Neuronal stem cell (in vitro differentiated cells): ENCODE data around the gene GGPS1. TPM values are rescaled to one million over a fixed set of nuclear protein-coding genes. Genes with fewer than 3 reads are reported as not detected.

Source experiments
- DNase-seq: peaks from one replicate; pipeline ENCODE4 v3.0.0-alpha.2; 2013; ENCODE audit warnings: low spot score
- H2AFZ ChIP-seq: one replicate; pipeline ENCODE4 v1.6.1; 2013; ENCODE audit warnings: mild to moderate bottlenecking, low read length, inconsistent platforms
- H2AK5ac ChIP-seq: 2 replicates; pipeline ENCODE4 v1.6.1; 2013; ENCODE audit warnings: low read depth, mild to moderate bottlenecking, inconsistent platforms, low read length, moderate library complexity, mixed read lengths
- H2BK120ac ChIP-seq: 2 replicates; pipeline ENCODE4 v1.6.1; 2013; ENCODE audit warnings: low read depth, mild to moderate bottlenecking, inconsistent platforms, low read length, moderate library complexity, mixed read lengths
- H2BK12ac ChIP-seq: one replicate; pipeline ENCODE4 v1.6.1; 2013; ENCODE audit warnings: low read length, inconsistent platforms
- H2BK15ac ChIP-seq: 2 replicates; pipeline ENCODE4 v1.6.1; 2013; ENCODE audit warnings: mild to moderate bottlenecking, low read length, inconsistent platforms, mixed read lengths
- H2BK5ac ChIP-seq: one replicate; pipeline ENCODE4 v1.6.1; 2013; ENCODE audit warnings: inconsistent platforms, mild to moderate bottlenecking, low read length, moderate library complexity
- H3K14ac ChIP-seq: one replicate; pipeline ENCODE4 v1.6.1; 2013; ENCODE audit warnings: low read length, inconsistent platforms
- H3K18ac ChIP-seq: 2 replicates; pipeline ENCODE4 v1.6.1; 2013; ENCODE audit warnings: low read length, inconsistent platforms
- H3K23ac ChIP-seq: 2 replicates; pipeline ENCODE4 v1.6.1; 2013; ENCODE audit warnings: low read depth, mild to moderate bottlenecking, mixed read lengths, low read length, inconsistent platforms; ENCODE audit not compliant: poor library complexity
- H3K27ac ChIP-seq: replicated peaks from 3 replicates; pipeline ENCODE4 v1.5.1; 2013; ENCODE audit warnings: low read length, inconsistent platforms
- H3K27me3 ChIP-seq, 3 experiments: 2 replicates each; pipeline ENCODE4 v1.6.1; 2013; ENCODE audit warnings: low read length in 3 of 3, mild to moderate bottlenecking in 2 of 3, inconsistent platforms in 1 of 3, low read depth in 1 of 3, mixed read lengths in 1 of 3, moderate library complexity in 1 of 3; ENCODE audit not compliant: control insufficient read depth in 3 of 3, insufficient read depth in 3 of 3
- H3K36me3 ChIP-seq, 2 donors: replicated peaks in 1 of 2; 2 replicates each; pipeline ENCODE4 v1.6.1; 2013; ENCODE audit warnings: low read length in 2 of 2; ENCODE audit not compliant: control insufficient read depth in 2 of 2, insufficient read depth in 2 of 2
- H3K4ac ChIP-seq: 2 replicates; pipeline ENCODE4 v1.6.1; 2013; ENCODE audit warnings: inconsistent platforms, mild to moderate bottlenecking, low read length, moderate library complexity
- H3K4me1 ChIP-seq, 2 donors: 1 replicate in 1 of 2; 2 replicates in 1 of 2; pipeline ENCODE4 v1.6.1; 2013; ENCODE audit warnings: low read length in 2 of 2, low read depth in 1 of 2; ENCODE audit not compliant: control insufficient read depth in 2 of 2, insufficient read depth in 1 of 2
- H3K4me2 ChIP-seq: one replicate; pipeline ENCODE4 v1.6.1; 2013; ENCODE audit warnings: mild to moderate bottlenecking, low read length, inconsistent platforms; ENCODE audit not compliant: insufficient read depth, poor library complexity, severe bottlenecking
- H3K4me3 ChIP-seq, 2 donors: 2 replicates each; pipeline ENCODE4 v1.5.1; 2013; ENCODE audit warnings: low read length in 2 of 2, mild to moderate bottlenecking in 2 of 2, inconsistent platforms in 1 of 2, moderate library complexity in 1 of 2
- H3K79me1 ChIP-seq: one replicate; pipeline ENCODE4 v1.6.1; 2013; ENCODE audit warnings: low read depth, mild to moderate bottlenecking, inconsistent platforms, low read length, moderate library complexity
- H3K9ac ChIP-seq: one replicate; pipeline ENCODE4 v1.6.1; 2013; ENCODE audit warnings: mild to moderate bottlenecking, low read depth, low read length, inconsistent platforms; ENCODE audit not compliant: poor library complexity
- H3K9me3 ChIP-seq, 2 donors: replicated peaks in 1 of 2; 2 replicates each; pipeline versions ENCODE3 to v1.6.1; 2013; ENCODE audit warnings: low read length in 2 of 2, mild to moderate bottlenecking in 2 of 2, inconsistent platforms in 1 of 2, low read depth in 1 of 2, mixed read lengths in 1 of 2, moderate library complexity in 1 of 2; ENCODE audit not compliant: control insufficient read depth in 2 of 2, insufficient read depth in 1 of 2
- H4K8ac ChIP-seq: one replicate; pipeline ENCODE4 v1.6.1; 2013; ENCODE audit warnings: low read depth, mild to moderate bottlenecking, inconsistent platforms, low read length, moderate library complexity
- H4K91ac ChIP-seq: one replicate; pipeline ENCODE4 v1.6.1; 2013; ENCODE audit warnings: low read length, low read depth, mild to moderate bottlenecking, inconsistent platforms; ENCODE audit not compliant: poor library complexity
- WGBS, 2 donors: extraction: QIAGEN DNeasy Blood & Tissue Kit; methylation state at CpG; one replicate each; pipeline ENCODE4 v1.1.7; 2013; ENCODE audit warnings: missing lambda C conversion rate in 2 of 2, mixed read lengths in 1 of 2; ENCODE audit not compliant: insufficient read length in 2 of 2, insufficient replicate concordance in 1 of 2; ENCODE audit errors: extremely low coverage in 2 of 2; 5-methylcytosine and 5-hydroxymethylcytosine counted together
- polyA plus RNA-seq, 2 experiments: library from polyadenylated mRNA; stranded (reverse); fragments of 200-250 nt; gene quantifications; one replicate each; pipeline ENCODE4 v1.2.3, GENCODE V29; 2013

The GGPS1 gene
- 61.2 TPM for polyA plus RNA-seq (2013, experiment 1 of 2)
- polyA plus RNA-seq (2013, experiment 2 of 2) = 63.6 TPM

- H3K18ac ChIP-seq = peak within 1 kb of the TSS; percentile 100
- peak within 1 kb of the TSS; percentile 93 for H3K9ac ChIP-seq
- peak within 1 kb of the TSS; percentile 71 for H3K4me2 ChIP-seq
- H2AK5ac ChIP-seq = peak within 1 kb of the TSS; percentile 95
- H3K4ac ChIP-seq = peak within 1 kb of the TSS; percentile 89
- H2AFZ ChIP-seq = peak within 1 kb of the TSS; percentile 92
- H3K4me3 ChIP-seq = peak within 1 kb of the TSS; percentile 82 to 96
- no CpG with 5 or more reads among the region's 54 CpGs for WGBS, 2 donors
- no peaks in the 10 kb centered on the region for H3K9me3 ChIP-seq
- H2BK5ac ChIP-seq = peak within 1 kb of the TSS; percentile 100
- peak; percentile 100 for DNase-seq
- H4K91ac ChIP-seq = no peak within 1 kb of the TSS
- no peak within 1 kb of the TSS for H2BK12ac ChIP-seq
- H3K14ac ChIP-seq = peak within 1 kb of the TSS; percentile 56
- peak within 1 kb of the TSS; percentile 98 for H3K27ac ChIP-seq
- no peak within 1 kb of the TSS for H4K8ac ChIP-seq
- H2BK120ac ChIP-seq = peak within 1 kb of the TSS; percentile 16
- H3K23ac ChIP-seq = peak within 1 kb of the TSS; percentile 99
- peaks cover 7% of the 10 kb centered on the region for H3K79me1 ChIP-seq
- H2BK15ac ChIP-seq = no peak within 1 kb of the TSS
- no peaks in the 10 kb centered on the region for H3K27me3 ChIP-seq
- H3K36me3 ChIP-seq = peaks cover 0 to 49% of the 10 kb centered on the region in 2 donors
- peaks cover 1 to 21% of the 10 kb centered on the region in 2 donors for H3K4me1 ChIP-seq
These were observed at the start of gene GGPS1 for GRCh38 chr1:235328271-235329138. Gene GGPS1, plus strand, starts transcription at chr1:235328570. Its CDS starts 6,695 bp downstream, at chr1:235335265.

GRCh38 chr1:235278915-235279292 lies 49.5 kb upstream of the GGPS1 start:
- no peak overlapping the region for H2AFZ ChIP-seq
- H4K8ac ChIP-seq = no peak overlapping the region
- no peak overlapping the region for H2AK5ac ChIP-seq
- no peak overlapping the region for H4K91ac ChIP-seq
- H2BK120ac ChIP-seq = no peak overlapping the region
- no peak overlapping the region for H3K23ac ChIP-seq
- H2BK12ac ChIP-seq = no peak overlapping the region
- peaks cover 0 to 2% of the 10 kb centered on the region in 2 donors for H3K36me3 ChIP-seq
- peaks cover 0 to 6% of the 10 kb centered on the region in 2 donors for H3K4me1 ChIP-seq
- H3K4me2 ChIP-seq = no peak overlapping the region
- H3K27ac ChIP-seq = no peak overlapping the region
- H3K79me1 ChIP-seq = peaks cover 8% of the 10 kb centered on the region
- WGBS, 2 donors = no CpG with 5 or more reads among the region's 5 CpGs
- H3K14ac ChIP-seq = no peak overlapping the region
- no peaks in the 10 kb centered on the region for H3K9me3 ChIP-seq
- no peaks in the 10 kb centered on the region for H3K27me3 ChIP-seq
- no peak overlapping the region for H3K9ac ChIP-seq
- no peak overlapping the region for H2BK5ac ChIP-seq
- DNase-seq = no peak
- H3K4ac ChIP-seq = no peak overlapping the region
- no peak overlapping the region for H3K18ac ChIP-seq
- H3K4me3 ChIP-seq = no peak overlapping the region
- no peak overlapping the region for H2BK15ac ChIP-seq

- WGBS, 2 donors = no CpG with 5 or more reads among the region's 5 CpGs
- H2BK15ac ChIP-seq = no peak overlapping the region
- H3K4ac ChIP-seq = no peak overlapping the region
- H3K18ac ChIP-seq = no peak overlapping the region
- no peak overlapping the region for H2BK12ac ChIP-seq
- no peaks in the 10 kb centered on the region for H3K9me3 ChIP-seq
- no peak overlapping the region for H2BK5ac ChIP-seq
- H2AFZ ChIP-seq = no peak overlapping the region
- peaks cover 11% of the 10 kb centered on the region for H3K79me1 ChIP-seq
- no peak overlapping the region for H3K14ac ChIP-seq
- H4K91ac ChIP-seq = no peak overlapping the region
- H3K36me3 ChIP-seq = peaks cover 0 to 2% of the 10 kb centered on the region in 2 donors
- no peak overlapping the region for H3K9ac ChIP-seq
- no peak overlapping the region for H4K8ac ChIP-seq
- no peak overlapping the region for H3K4me3 ChIP-seq
- no peak overlapping the region for H2AK5ac ChIP-seq
- no peak overlapping the region for H2BK120ac ChIP-seq
- no peak overlapping the region for H3K23ac ChIP-seq
- H3K4me1 ChIP-seq = peaks cover 0 to 6% of the 10 kb centered on the region in 2 donors
- no peaks in the 10 kb centered on the region for H3K27me3 ChIP-seq
- H3K27ac ChIP-seq = no peak overlapping the region
- DNase-seq = no peak
- no peak overlapping the region for H3K4me2 ChIP-seq
These were observed 48.7 kb upstream of the GGPS1 start for GRCh38 chr1:235279694-235280093.

- H3K36me3 ChIP-seq = peaks cover 0 to 2% of the 10 kb centered on the region in 2 donors
- peaks cover 0 to 6% of the 10 kb centered on the region in 2 donors for H3K4me1 ChIP-seq
- H3K79me1 ChIP-seq = peaks cover 9% of the 10 kb centered on the region
- H3K23ac ChIP-seq = no peak overlapping the region
- H2BK15ac ChIP-seq = no peak overlapping the region
- no peak overlapping the region for H3K18ac ChIP-seq
- no peak overlapping the region for H2AK5ac ChIP-seq
- no peak overlapping the region for H4K8ac ChIP-seq
- H2AFZ ChIP-seq = no peak overlapping the region
- H3K4ac ChIP-seq = no peak overlapping the region
- no peak overlapping the region for H2BK5ac ChIP-seq
- no peak overlapping the region for H3K4me3 ChIP-seq
- no peak overlapping the region for H2BK12ac ChIP-seq
- no peak overlapping the region for H3K14ac ChIP-seq
- no peak for DNase-seq
- no peak overlapping the region for H3K4me2 ChIP-seq
- peaks cover 0 to 3% of the 10 kb centered on the region in 2 donors for H3K9me3 ChIP-seq
- peak overlapping the region; percentile 38 for H3K9ac ChIP-seq
- no peak overlapping the region for H2BK120ac ChIP-seq
- WGBS, 2 donors = no CpG with 5 or more reads among the region's 15 CpGs
- no peak overlapping the region for H4K91ac ChIP-seq
- H3K27ac ChIP-seq = no peak overlapping the region
- H3K27me3 ChIP-seq = no peaks in the 10 kb centered on the region
These were observed 47.9 kb upstream of the GGPS1 start for GRCh38 chr1:235280467-235280866.
